UCSD-AML1 (cell line): ENCODE measurements around the gene CRACR2A.

Source experiments
- DNase-seq: peaks from one replicate; lab custom pipeline; 2025; ENCODE audit not compliant: unreplicated experiment; lab: John Stamatoyannopoulos, UW

Gene CRACR2A

GRCh38 chr12:3752741-3753486, at the start of gene CRACR2A:
Gene CRACR2A (minus strand): TSS chr12:3753109. CDS start chr12:3696999, 56,110 bp downstream.
- DNase-seq: peak; percentile 85

GRCh38 chr12:3797531-3798048, 44.7 kb upstream of the CRACR2A start:
- DNase-seq: no peak

- DNase-seq: no peak
These were observed 42.7 kb upstream of the CRACR2A start for GRCh38 chr12:3795492-3796133.

- no peak for DNase-seq
These were observed 42.2 kb upstream of the CRACR2A start for GRCh38 chr12:3795066-3795465.

- no peak for DNase-seq
These were observed 39.8 kb upstream of the CRACR2A start for GRCh38 chr12:3792623-3793288.

- no peak for DNase-seq
These were observed 38.5 kb upstream of the CRACR2A start for GRCh38 chr12:3791256-3791874.

- DNase-seq: no peak
These were observed 37.7 kb upstream of the CRACR2A start for GRCh38 chr12:3790642-3791041.

- no peak for DNase-seq
These were observed 36.9 kb upstream of the CRACR2A start for GRCh38 chr12:3789838-3790237.

GRCh38 chr12:3777206-3777809, 24.4 kb upstream of the CRACR2A start:
- DNase-seq: no peak

- DNase-seq: no peak
These were observed 22.6 kb upstream of the CRACR2A start for GRCh38 chr12:3775385-3776035.

- DNase-seq: no peak
These were observed 19.5 kb upstream of the CRACR2A start for GRCh38 chr12:3772380-3772779.

GRCh38 chr12:3771853-3772252, 18.9 kb upstream of the CRACR2A start:
- no peak for DNase-seq

- DNase-seq: no peak
These were observed 18.0 kb upstream of the CRACR2A start for GRCh38 chr12:3770891-3771290.

GRCh38 chr12:3768911-3769447, 16.1 kb upstream of the CRACR2A start:
- no peak for DNase-seq

GRCh38 chr12:3761116-3761735, 8.3 kb upstream of the CRACR2A start:
- no peak for DNase-seq

GRCh38 chr12:3759878-3760277, 7.0 kb upstream of the CRACR2A start:
- DNase-seq: no peak

GRCh38 chr12:3757261-3757660, 4.4 kb upstream of the CRACR2A start:
- no peak for DNase-seq

GRCh38 chr12:3755898-3756297, 3.0 kb upstream of the CRACR2A start:
- no peak for DNase-seq

GRCh38 chr12:3753544-3754284, 805 bp upstream of the CRACR2A start:
- no peak for DNase-seq
